C4-2B (cell line): ENCODE measurements around the gene MED16.

ENCODE experiments used
- CTCF ChIP-seq: fragments of 450-650 bp; conservative IDR thresholded peaks from 2 replicates; pipeline ENCODE4 v1.5.1; 2017; ENCODE audit warnings: mild to moderate bottlenecking
- ZFX ChIP-seq: fragments of 450-650 bp; IDR thresholded peaks from 2 replicates; pipeline ENCODE4 v1.6.1; 2017

GRCh38 chr19:871446-872265 is 21.3 kb downstream of the MED16 start:
- no peak for TF ChIP-seq CTCF
- TF ChIP-seq ZFX, result no peak
